Ramos (cell line): ENCODE data around the gene CENPB.
"Not testable (repeated sequence)": the region's sequence is repeated elsewhere in the genome, so short reads cannot be mapped to it uniquely, and the experiment has no call there.

Experiments
- in situ Hi-C: fragments of 300-500 bp; cut with MboI; formaldehyde crosslinking; loops from one replicate; pipeline ENCODE4 v1.14.3; 2022; ENCODE audit warnings: low sequenced_read_pairs; ENCODE audit not compliant: unreplicated experiment

CENPB gene

GRCh38 chr20:3795511-3796468 is 9.2 kb upstream of the CENPB start, which contains the start of gene CDC25B:
Gene CDC25B (plus strand): TSS chr20:3796310. CDS start chr20:3796532, 222 bp downstream.
- in situ Hi-C loops: no loop called here

GRCh38 chr20:3794701-3795420 is 8.3 kb upstream of the CENPB start:
- in situ Hi-C loops: no loop called here

- in situ Hi-C loops: not testable (repeated sequence)
Observed at GRCh38 chr20:3794168-3794567, 7.6 kb upstream of the CENPB start.

- in situ Hi-C loops: loop anchor here (10.0 kb wide), 1 partner anchor 286 kb away; no protein-coding TSS in a partner anchor
Observed at GRCh38 chr20:3789201-3789600, 2.7 kb upstream of the CENPB start.

GRCh38 chr20:3788685-3789155 is 2.2 kb upstream of the CENPB start:
- in situ Hi-C loops: loop anchor here (10.0 kb wide), 1 partner anchor 286 kb away; no protein-coding TSS in a partner anchor

- in situ Hi-C loops: loop anchor here (10.0 kb wide), 1 partner anchor 287 kb away; no protein-coding TSS in a partner anchor
Observed at GRCh38 chr20:3787324-3788014, 929 bp upstream of the CENPB start.

GRCh38 chr20:3786126-3786484 is 435 bp downstream of the CENPB start:
- in situ Hi-C loops: loop anchor here (10.0 kb wide), 1 partner anchor 289 kb away; no protein-coding TSS in a partner anchor

GRCh38 chr20:3785240-3786125 is 1.1 kb downstream of the CENPB start:
- in situ Hi-C loops: loop anchor here (10.0 kb wide), 1 partner anchor 289 kb away; no protein-coding TSS in a partner anchor

- in situ Hi-C loops: loop anchor here (10.0 kb wide), 1 partner anchor 290 kb away; no protein-coding TSS in a partner anchor
Observed at GRCh38 chr20:3784863-3785239, 1.7 kb downstream of the CENPB start.

- in situ Hi-C loops: loop anchor here (10.0 kb wide), 1 partner anchor 290 kb away; no protein-coding TSS in a partner anchor
Observed at GRCh38 chr20:3784216-3784853, 2.2 kb downstream of the CENPB start.

- in situ Hi-C loops: loop anchor here (10.0 kb wide), 1 partner anchor 291 kb away; no protein-coding TSS in a partner anchor
Observed at GRCh38 chr20:3783511-3784195, 2.9 kb downstream of the CENPB start.

- in situ Hi-C loops: loop anchor here (10.0 kb wide), 1 partner anchor 292 kb away; no protein-coding TSS in a partner anchor
Observed at GRCh38 chr20:3783068-3783489, 3.5 kb downstream of the CENPB start.

GRCh38 chr20:3782597-3782996 is 3.9 kb downstream of the CENPB start:
- in situ Hi-C loops: loop anchor here (10.0 kb wide), 1 partner anchor 292 kb away; no protein-coding TSS in a partner anchor

- in situ Hi-C loops: loop anchor here (10.0 kb wide), 1 partner anchor 293 kb away; no protein-coding TSS in a partner anchor
Observed at GRCh38 chr20:3781153-3781910, 5.2 kb downstream of the CENPB start, which contains the start of gene SPEF1. Gene SPEF1 (minus strand): TSS chr20:3781448. CDS start chr20:3781287, 161 bp downstream.

- in situ Hi-C loops: no loop called here
Observed at GRCh38 chr20:3778976-3779375, 7.6 kb downstream of the CENPB start.

- in situ Hi-C loops: no loop called here
Observed at GRCh38 chr20:3777716-3778629, 8.6 kb downstream of the CENPB start.
